NOMO-1 (cell line): Measurements from ENCODE around the gene CEP76.
A peak's percentile ranks its signal among the peaks of the same experiment; 100 is the strongest.

ENCODE experiments used
- DNase-seq, 2 experiments: peaks; one replicate each; lab custom pipeline; 2025; ENCODE audit not compliant: unreplicated experiment in 2 of 2; lab: John Stamatoyannopoulos, UW

Gene CEP76

DNA sequence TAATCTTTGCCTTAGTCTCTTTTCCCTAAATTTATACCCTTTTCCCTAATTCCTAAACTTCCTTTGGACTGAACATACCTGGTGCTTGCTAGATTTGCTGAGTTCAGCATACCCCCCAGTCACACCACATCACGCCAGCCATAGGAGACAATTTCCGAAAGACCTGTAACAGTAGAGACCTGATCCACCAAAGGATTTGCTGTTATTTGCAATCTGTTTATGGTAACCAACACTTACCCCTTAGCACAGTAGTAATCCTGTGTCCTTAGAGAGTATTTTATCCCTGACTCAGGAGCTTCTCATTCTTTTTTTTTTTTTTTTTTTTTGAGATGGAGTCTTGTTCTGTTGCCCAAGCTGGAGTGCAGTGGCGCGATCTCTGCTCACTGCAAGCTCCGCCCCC lies 8.9 kb upstream of the CEP76 start:
- DNase-seq, result no peak

DNA sequence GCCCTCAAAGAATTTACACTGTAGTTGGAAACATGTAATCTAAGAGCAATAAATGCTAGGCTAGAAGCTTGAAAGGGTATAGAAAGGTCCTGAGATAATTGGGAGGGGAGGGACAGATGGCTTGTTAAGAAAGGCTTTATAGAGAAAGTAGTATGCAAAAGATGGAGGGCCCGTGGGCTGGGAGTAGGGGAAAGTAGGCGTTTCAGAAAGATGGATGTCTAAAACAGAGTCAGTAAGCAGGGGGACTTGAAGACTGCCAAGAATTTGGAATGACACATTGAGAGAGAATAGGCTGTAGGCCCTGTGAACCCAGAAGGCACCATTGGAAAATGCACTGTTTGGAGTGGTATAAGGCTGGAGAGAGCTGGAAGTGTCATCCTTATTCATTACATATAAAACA lies 1.1 kb upstream of the CEP76 start:
- no peak for DNase-seq

DNA sequence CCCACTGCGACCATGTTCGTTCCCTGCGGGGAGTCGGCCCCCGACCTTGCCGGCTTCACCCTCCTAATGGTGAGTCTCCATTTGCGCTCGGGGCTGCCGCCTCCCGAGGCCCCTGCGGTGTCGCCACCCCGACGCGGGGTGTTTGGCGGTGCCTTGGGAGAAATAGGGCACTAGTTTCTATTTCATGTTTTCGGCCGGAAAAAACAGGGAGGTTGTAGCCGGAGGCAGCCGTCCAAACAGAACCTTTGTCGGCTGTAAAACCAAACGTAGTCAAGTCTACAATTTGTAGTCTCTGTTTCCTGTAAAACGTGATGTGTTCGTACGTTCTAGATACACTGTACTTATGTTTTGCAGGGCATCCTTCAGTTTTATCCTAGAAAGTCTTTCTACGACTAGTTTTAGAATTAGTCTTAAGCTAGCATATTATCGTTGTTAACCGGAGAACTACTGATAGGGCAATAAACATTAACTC lies 609 bp upstream of the CEP76 start:
- peak in 1 of 2 experiments; percentile 59 for DNase-seq

DNA sequence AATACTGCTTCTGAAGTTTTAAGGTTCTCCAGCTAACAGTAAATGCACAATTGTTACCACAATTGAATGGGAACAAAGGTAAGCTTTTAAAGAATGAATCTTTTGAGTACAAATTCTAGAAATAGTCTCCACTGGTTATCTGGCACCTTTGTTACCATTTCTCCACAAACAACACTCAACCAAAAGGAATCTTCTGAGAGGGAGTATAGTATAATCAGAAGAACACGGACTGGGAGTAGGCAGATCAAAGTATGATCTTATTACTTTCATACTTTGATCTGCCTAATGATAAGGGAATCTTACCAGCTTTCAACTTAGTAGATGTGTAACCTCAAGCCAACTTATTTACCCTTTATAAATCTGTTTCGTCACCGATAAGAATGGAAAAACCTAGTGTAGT lies 1.4 kb downstream of the CEP76 start:
- no peak for DNase-seq

DNA sequence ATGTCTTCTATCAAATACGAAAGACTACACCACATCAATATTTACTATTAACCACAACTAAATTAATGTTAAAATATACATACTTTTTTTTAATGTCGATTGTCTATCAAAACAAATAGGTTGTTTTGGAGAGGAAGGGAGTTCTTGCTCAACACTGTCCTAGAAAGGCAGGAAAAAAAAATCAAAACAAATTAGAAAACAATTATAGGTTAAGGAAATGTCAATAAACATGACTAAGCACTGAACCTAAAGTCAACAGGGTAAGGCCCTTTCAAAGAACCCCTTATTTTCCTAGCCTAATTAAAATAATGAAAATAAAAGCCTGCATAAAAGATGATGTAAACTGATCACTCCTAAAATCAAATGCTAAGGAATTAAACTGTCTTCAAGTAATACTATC lies 2.8 kb downstream of the CEP76 start:
- DNase-seq, result no peak

DNA sequence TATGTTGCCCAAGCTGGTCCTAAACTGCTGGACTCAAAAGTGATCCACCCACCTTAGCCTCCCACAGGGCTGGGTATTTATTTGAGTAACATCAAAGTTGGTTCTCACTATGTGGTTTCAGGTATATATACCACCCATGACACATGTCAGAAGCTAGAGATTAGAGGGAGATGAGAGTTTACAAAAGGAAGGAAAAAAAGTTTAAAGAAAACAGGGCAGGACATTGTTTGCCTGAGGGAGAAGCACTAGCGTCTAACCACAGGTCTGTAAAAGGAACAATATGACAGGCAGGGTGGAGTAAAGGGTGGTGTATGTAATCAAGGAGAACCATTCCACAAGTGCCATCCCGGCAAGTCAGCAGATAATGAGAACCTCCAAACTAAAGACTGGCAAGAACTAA lies 8.5 kb downstream of the CEP76 start:
- DNase-seq, result no peak

DNA sequence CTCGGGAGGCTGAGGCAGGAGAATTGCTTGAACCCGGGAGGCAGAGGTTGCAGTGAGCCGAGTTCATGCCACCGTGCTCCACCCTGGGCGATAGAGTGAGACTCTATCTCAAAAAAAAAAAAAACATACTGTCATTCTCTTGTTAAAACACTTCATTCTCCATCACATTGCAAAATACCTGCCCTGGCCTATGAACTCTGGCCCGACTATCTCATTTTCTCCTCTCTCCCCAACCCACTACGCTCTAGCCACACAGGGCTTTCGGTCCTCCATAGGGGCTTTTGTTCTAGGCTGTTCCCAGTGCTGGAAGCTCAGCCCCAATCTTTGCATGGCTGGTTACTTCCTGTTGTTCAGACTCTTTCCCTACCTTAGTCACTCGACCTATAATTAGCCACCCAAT lies 10.3 kb downstream of the CEP76 start:
- no peak for DNase-seq

DNA sequence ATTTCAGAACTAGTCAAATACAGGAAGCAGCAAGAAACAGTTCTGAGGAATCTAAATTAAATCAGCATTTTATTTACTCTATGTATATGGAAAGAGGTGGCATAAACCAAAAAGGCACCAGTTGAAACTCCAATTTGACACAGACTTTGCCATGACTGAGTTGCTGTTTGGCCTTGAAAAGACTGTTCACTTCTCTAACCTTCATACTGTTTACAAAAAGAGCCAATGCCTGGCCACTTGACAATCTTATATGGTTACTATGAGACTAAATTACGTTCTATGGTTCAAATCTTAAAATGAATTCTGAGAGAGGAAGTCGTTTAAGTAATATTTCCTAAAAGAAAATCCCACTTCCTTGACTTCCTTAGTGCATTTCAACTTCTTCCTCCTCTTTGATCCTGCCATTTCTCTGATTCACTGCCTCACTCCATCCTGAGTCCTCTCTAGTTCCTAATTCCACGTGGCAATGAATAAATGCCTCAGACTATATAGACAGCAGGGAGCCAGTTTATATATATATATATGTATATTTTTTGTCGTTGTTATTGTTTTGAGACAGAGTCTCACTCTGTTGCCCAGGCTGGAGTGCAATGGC lies 13.2 kb downstream of the CEP76 start:
- DNase-seq, result no peak

DNA sequence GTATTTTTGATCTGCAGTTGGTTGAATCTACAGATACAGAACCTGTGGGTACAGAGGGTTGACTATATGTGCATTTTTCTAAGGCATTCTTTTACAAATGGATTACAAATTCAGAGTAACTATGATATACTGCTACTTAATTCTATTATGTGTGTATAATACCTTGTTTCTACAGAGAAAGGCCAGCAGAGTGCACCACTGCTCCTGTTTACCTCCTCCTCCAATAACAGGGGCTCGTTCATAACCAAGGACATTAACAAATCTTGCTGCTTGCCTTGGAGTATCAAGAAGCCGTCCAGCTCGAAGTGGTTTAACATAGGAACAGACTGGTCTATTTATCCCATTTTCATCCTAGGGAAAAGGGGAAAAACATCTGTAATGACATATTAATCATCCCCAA lies 16.4 kb downstream of the CEP76 start:
- DNase-seq, result no peak

DNA sequence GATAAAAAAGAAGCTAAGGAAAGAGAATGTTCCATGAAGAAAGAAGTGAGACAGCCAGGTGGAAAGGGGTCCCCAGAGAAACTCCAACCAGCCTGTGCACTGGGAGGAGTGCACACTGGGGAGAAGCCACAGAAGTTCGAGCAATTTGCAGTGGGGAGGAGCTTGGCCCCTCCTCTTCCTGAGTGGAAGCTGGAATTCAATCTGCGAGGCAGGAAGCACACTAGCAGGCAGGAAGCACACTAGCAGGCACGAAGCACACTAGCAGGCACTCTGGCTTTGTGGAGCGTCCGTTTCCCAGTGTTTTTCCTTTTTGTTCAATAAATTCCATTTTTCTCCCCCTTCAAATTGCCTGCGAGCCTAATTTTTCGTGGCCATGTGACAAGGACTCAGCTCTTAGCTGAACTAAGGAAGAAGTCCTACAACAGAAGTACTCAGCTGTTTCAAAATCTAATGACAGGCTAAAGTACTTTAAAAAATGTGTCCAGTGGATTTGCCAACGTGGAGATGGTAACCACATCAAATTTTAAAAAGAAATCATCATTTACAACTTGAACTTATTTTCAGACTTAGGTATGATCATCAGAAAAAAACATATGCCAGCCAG lies 23.2 kb downstream of the CEP76 start:
- DNase-seq, result no peak

DNA sequence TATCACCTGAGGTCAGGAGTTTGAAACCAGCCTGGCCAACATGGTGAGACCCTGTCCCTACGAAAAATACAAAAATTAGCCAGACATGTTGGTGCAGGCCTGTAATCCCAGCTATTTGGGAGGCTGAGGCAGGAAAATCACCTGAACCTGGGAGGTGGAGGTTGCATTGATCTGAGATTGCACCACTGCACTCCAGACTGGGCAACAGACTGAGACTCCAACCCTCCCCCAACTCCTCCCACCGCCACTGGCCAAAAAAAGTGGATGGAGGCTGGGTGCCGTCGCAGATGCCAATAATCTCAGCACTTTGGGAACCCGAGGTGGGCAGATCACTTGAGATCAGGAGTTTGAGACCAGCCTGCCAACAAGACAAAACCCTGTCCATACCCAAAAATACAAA lies 34.5 kb downstream of the CEP76 start:
- no peak for DNase-seq

DNA sequence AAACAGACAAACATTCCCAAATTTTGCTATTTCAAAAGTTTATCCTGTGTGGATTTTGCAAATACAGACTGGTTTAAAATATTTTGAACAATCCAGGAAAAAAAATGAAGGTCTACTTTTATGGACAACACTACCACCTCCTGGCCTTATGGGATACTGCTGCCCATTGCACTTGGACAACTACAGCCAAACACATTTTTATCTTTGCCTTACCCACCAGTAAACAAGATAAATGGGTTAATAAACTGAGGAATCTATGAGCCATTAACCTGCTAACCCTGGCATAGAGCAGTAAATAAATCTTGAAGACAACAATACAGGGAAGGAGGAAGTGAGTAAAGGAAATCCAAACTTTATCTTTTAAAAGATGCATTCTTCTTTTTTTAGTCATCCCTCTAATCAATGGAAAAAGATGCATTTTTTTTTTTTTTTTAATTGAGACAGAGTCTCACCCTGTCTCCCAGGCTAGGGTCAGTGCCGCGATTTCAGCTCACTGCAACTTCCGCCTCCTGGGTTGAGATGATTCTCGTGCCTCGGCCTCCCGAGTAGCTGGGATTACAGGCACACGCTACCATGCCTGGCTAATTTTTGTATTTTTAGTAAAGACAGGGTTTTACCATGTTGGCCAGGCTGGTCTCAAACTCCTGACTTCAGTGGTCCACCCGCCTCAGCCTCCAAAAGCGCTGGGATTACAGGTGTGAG lies 42.5 kb downstream of the CEP76 start:
- DNase-seq, result peak in 1 of 2 experiments; percentile 49

DNA sequence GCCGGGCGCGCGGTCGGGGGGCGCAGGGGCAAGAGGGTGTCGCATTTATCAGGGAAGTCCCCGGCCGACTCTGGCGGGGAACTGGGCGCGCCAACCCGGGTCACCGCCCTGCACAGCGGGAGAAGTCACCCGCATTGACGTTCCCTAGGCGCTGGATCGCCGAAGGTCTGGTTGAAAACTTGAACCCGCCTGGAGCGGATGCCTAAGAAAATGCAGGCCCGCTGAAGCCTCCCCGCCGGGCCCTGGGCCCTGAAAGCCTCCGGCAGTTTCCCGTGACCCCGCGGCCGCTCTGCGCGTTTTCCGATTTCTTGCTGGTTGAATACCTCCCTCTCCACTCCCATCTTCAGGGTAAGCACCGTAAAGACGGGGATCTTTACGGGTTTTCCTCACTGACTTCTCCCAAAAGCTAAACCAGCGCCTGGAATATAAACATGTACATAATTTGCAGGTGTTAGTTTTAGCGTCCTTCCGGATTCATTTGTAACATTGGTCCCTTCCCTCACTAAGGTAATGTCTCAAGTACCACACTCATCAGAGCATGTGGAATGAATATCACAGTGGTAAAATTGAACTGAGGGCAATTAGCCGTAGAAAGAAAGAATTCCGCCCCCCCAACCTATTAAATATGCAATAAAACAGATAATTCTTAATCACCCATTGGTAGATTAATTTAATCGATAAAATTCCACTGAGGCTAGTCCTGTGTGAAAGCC lies 43.9 kb downstream of the CEP76 start:
- no peak for DNase-seq

DNA sequence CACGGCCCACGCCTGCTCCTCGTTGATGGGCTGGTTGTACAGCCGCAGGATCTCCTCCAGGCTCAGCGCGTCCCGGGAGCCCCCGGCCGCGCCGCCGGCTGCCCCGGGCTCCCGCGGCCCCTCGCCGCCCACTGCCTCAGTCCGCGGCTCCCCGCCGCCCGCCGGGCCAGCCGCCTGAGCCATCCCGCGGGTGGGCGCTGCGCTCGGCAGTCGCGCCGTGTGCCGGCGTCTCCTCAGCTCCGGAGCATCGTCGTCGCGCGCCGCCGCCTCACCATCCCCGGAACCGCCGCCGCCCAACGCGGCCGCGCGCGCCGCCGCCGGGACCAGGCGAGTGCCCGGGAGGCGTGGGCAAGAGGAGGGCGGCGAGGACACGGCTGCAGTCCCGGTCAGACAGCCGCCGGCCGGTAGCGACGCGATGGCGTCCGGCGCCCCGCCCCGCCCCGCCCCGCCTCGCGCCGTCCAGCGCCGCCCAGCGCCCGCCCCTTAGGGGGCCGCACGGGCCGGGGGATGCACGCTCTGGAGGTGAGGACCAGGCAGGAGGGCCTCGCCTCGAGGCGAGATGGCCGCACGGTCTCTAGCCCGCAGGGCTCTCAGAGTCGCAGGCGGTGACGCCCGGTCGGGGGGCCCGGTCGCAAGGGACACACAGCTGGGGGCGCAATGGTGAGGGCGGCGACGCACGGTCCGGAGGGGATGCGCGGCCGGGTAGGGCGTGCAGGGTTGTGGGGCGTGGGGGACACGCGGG lies 44.7 kb downstream of the CEP76 start, which contains the start of gene SPIRE1:
TSS of gene SPIRE1 (minus strand) at position 424 of the 742 bp plus-strand sequence. CDS start at position 183, 241 bp downstream.
- DNase-seq, result peak in 1 of 2 experiments; percentile 8

DNA sequence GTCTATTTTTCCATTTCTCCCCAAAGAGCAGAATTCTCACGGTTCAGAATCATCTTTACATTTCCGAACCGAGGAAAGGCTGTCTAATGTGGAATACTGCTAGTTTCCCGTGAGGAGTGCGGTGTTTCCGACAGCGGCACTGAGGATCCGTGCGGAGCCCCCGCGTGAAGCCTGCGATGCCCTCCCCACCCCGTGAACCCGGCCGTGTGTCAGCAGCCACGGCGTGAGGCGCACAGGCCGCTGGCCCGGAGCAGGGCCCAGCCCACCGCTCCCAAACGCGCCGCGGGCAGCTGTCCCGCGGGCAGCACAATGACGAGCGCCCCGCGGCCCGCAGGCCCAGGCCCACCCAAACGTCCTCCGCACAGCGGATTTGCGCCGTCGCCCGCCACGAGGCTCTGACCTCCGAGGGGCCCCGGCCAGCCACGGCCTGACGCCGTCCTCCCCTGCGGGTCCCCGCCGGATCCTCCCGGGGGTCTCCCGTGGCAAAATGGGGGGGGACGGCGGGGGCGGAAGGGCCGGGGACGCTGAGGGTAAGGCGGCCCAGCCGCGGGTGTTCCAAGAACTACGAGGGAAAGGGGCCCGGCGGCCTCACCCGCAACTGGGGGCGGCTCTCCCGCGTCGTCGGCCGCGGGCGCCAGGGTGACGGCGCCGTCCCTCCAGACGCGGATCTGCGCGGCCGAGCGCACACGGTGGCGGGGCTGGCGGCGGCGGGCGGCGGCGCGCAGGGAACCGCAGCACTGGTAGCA lies 45.4 kb downstream of the CEP76 start:
- DNase-seq, result no peak

DNA sequence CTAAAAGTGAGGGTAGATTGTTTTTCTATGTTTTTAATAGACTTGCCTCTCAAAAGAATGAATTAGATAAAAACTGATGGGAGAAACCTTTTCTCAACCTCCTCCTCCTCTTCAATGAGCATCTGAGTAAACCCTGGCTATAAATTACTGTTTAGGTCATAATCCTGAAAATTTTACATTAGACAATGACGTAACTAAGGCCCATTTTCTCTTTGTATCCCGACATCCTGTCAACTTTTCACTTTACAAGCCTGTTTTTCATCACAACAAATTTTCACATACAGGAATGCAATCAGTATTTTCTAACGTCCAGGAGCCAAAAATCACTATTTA lies 46.0 kb downstream of the CEP76 start:
- DNase-seq, result no peak

DNA sequence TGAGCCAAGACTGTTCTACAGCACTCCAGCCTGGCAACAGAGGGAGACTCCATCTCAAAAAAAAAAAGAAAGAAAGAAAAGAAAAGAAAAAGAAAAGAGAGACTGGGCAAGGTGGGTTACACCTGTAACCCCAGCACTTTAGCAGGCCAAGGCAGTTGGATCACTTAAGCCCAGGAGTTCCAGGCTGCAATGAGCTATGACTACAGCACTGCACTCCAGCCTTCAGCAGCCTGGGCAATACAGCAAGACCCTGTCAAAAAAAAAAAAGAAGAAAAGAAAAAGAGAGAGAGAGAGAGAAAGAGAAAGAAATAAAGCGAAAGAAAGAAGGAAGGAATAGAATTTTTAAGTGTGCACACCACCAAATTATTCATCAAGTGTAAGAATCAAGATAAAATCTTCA lies 47.6 kb downstream of the CEP76 start:
- no peak for DNase-seq

DNA sequence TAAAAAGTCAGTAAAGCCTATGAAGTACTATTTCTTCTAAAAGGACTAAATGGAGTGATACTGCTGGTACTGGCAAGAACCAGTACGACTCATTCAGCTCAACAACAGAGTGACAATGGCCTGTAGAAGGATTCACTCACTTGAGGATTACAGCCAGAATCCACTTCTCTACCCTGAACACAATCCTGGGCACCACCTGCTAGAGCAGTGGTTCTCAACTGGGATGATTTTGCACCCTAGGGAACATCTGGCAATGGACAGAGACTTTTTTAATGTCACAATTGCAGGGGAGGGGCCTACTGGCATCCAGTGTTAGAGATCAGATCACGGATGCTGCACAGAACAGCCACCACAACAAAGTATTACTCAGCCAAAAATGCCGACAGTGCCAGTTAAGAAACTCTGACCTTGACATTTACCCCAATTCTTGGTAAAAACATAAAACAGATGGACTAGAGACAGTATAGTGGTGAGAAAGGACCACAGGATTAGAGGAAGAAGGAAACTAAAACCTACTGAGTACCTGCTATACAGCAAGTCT lies 49.6 kb downstream of the CEP76 start:
- no peak for DNase-seq

DNA sequence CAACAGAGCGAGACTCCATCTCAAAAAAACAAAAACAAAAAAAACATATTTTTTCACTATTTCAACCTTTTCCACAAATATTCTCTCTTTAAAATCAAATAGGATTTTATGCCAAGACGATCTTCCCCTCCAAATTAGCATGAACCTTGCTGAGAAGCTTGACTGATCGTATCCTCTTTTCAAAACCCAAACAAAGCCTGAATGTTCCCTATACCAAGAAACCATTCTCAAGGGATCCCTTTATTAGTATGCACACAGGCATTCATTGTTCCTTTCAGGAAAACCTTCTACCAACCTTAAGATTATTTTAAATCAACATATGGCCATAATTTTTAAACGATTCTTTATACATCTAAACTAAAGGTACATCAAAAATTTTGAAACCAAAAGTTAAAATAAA lies 50.9 kb downstream of the CEP76 start:
- no peak for DNase-seq

DNA sequence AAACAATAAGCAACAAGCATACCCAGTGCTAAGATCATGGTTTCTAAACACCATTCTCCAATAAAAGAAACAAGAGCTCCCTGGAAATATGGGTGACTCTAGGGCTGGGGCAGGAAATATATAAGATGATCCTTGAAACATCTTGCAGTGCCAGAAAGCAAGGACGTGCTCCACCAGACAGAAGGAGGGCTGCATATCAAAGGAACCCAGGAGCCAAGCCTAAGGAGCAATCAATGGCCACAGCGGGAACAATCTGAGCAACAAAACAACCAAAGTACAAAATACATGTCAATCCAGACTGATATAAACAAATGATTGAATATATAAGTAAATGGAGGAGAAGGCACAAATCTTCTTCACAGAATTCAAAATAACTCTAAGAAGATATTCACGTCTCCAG lies 54.8 kb downstream of the CEP76 start:
- no peak for DNase-seq
